NT2/D1 (cell line): ENCODE measurements around the gene ZNRF2.
"Not testable (repeated sequence)": the region's sequence is repeated elsewhere in the genome, so short reads cannot be mapped to it uniquely, and the experiment has no call there.

Experiments used
- DNase-seq: peaks from one replicate; pipeline ENCODE4 v3.0.0-alpha.2; 2011; ENCODE audit warnings: low read depth, low spot score
- H3K27me3 ChIP-seq: 2 replicates; pipeline ENCODE4 v1.6.0; 2011; ENCODE audit warnings: mild to moderate bottlenecking; ENCODE audit not compliant: insufficient read length, insufficient read depth
- H3K36me3 ChIP-seq: 2 replicates; pipeline ENCODE4 v1.6.1; 2011; ENCODE audit warnings: mild to moderate bottlenecking, low read length, mixed read lengths; ENCODE audit not compliant: insufficient read depth, insufficient read length
- H3K4me1 ChIP-seq: 2 replicates; pipeline ENCODE4 v1.5.1; 2011; ENCODE audit not compliant: insufficient read depth, insufficient read length
- H3K4me3 ChIP-seq: 2 replicates; pipeline ENCODE4 v1.5.1; 2011; ENCODE audit warnings: low read depth; ENCODE audit not compliant: insufficient read length
- H3K9ac ChIP-seq: 2 replicates; pipeline ENCODE4 v1.6.0; 2011; ENCODE audit warnings: low read depth; ENCODE audit not compliant: insufficient read length
- H3K9me3 ChIP-seq: 2 replicates; pipeline ENCODE4 v1.5.1; 2011; ENCODE audit warnings: mild to moderate bottlenecking, low read length; ENCODE audit not compliant: insufficient read depth
- SUZ12 ChIP-seq: IDR thresholded peaks from 2 replicates; pipeline ENCODE4 v1.6.1; 2011; ENCODE audit not compliant: insufficient read length, insufficient read depth; ENCODE audit errors: extremely low read depth
- YY1 ChIP-seq: IDR thresholded peaks from 2 replicates; pipeline ENCODE4 v1.6.1; 2011; ENCODE audit not compliant: insufficient read length, insufficient read depth
- ZNF274 ChIP-seq: IDR thresholded peaks from 2 replicates; pipeline ENCODE4 v1.6.1; 2011; ENCODE audit warnings: mild to moderate bottlenecking, low read depth, low read length

The ZNRF2 gene

DNA sequence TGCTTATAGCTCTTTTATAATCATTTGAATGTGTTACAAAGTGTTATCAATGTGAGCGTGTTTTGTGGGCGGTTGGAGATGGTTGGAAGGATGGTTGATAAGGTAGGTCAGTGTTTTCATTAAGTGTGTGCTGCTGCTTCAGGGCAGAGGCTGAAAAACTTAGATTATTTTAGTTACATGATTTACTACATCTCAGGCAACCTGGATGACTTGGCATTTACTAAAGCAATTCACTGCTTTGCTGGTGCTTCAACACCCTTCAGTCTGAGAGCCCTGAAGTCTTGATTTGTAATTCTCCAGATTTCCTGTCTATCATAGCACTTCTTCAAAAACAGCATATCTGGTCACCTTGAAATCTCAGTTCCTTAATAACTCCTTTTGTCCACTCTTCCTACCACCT, 11.9 kb downstream of the ZNRF2 start:
- not testable (repeated sequence) for H3K27me3 ChIP-seq, H3K9me3 ChIP-seq, H3K4me1 ChIP-seq, DNase-seq, H3K36me3 ChIP-seq, H3K4me3 ChIP-seq, H3K9ac ChIP-seq

DNA sequence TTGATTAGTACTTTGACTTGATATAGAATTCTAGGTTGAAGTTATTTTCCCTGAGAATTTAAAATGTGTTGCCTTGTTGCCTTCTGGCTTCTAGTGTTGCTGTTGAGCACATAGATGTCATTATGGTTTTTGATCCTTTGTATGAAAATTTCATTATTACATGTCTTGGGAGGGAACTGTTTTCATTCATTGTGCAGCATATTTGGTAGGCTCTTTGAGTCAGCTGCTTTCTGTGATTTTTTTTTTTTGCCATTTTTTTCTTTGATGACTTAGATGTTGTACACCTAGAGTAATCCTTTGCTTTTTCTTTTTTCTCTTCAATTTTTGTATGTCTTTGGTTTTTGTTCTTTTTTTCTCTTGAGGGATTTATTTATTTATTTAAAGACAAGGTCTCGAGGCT, 13.1 kb downstream of the ZNRF2 start:
- H3K4me1 ChIP-seq, H3K36me3 ChIP-seq, H3K9ac ChIP-seq, DNase-seq, H3K27me3 ChIP-seq, H3K4me3 ChIP-seq, H3K9me3 ChIP-seq: not testable (repeated sequence)

DNA sequence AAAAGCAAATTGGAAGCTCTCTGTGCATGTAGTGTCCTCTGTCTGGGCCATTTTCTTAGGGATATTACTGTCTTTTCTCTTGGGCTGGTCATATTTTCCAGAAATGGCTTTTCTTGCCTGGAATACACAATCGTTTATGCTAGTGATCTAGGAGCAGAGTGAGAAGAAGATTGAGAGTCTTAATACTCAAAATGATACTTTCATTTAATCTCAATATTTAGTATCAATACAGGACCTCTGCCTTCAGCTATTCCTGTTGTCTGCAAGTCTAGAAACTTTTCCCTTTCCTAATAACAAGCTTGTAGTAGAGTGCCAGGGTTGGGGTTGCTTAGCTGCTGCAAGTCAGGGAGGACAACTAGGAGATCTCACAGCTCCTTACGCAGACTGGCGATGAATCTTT, 14.0 kb downstream of the ZNRF2 start:
- H3K9me3 ChIP-seq, H3K36me3 ChIP-seq, DNase-seq, H3K4me1 ChIP-seq, H3K9ac ChIP-seq, H3K27me3 ChIP-seq, H3K4me3 ChIP-seq: not testable (repeated sequence)

DNA sequence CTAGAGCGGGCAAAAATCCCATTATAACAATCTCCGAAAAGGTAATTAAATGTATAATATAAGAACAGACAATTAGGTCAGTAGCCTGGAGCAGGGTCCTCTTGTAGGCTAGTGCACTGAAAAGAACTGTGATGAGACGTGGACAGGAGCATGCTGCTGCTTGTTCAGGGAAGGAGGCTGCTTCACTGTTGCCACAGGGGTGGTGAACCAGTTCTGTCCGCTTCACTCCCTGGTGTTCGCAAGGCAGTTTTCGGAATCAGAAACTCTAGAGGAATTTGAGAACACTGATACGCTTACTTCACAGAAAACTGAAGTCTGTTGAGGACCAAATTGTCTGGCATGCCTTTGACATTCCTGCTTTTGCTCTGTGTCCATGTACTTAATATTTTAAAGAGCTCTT, 17.4 kb downstream of the ZNRF2 start:
- no peak for DNase-seq
- Histone ChIP-seq H3K27me3 (no peaks in the 10 kb centered on the region), H3K4me1 (no peaks in the 10 kb centered on the region), H3K36me3 (no peaks in the 10 kb centered on the region), H3K4me3 (no peak overlapping the region), H3K9me3 (no peaks in the 10 kb centered on the region), H3K9ac (no peak overlapping the region)
- TF ChIP-seq YY1 (no peak), SUZ12 (no peak), ZNF274 (no peak)

DNA sequence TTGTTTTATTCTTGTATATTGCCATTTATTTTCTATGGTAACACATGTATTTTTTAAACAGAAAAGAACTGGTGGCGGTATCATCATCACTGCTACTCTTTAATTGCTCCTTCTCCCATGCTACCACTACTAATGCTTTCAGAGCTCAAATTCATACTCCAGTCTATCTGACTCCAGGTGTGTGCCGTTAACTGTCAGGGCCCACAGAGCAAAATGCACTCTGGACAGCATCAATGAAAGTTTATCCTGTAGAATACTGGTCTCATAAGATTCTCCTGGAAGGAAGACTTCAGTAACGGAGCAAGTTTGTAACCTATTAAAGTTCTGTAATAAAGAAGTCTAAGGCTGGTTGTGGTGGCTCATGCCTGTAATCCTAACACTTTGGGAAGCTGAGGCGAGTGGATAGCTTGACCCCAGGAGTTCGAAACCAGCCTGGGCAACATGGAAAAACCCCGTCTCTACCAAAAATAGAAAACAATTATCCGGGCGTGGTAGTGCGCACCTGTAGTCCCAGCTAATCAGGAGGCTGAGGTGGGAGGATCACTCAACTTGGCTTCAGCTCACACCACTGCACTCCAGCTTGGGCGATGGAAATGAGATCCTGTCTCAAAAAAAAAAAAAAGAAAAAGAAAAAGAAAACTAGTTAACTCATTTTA, 18.4 kb downstream of the ZNRF2 start:
- Histone ChIP-seq H3K4me1 (no peaks in the 10 kb centered on the region), H3K9me3 (no peaks in the 10 kb centered on the region), H3K36me3 (no peaks in the 10 kb centered on the region), H3K27me3 (no peaks in the 10 kb centered on the region), H3K9ac (no peak overlapping the region), H3K4me3 (no peak overlapping the region)
- no peak for TF ChIP-seq SUZ12
- no peak for TF ChIP-seq ZNF274
- TF ChIP-seq YY1: no peak
- no peak for DNase-seq

DNA sequence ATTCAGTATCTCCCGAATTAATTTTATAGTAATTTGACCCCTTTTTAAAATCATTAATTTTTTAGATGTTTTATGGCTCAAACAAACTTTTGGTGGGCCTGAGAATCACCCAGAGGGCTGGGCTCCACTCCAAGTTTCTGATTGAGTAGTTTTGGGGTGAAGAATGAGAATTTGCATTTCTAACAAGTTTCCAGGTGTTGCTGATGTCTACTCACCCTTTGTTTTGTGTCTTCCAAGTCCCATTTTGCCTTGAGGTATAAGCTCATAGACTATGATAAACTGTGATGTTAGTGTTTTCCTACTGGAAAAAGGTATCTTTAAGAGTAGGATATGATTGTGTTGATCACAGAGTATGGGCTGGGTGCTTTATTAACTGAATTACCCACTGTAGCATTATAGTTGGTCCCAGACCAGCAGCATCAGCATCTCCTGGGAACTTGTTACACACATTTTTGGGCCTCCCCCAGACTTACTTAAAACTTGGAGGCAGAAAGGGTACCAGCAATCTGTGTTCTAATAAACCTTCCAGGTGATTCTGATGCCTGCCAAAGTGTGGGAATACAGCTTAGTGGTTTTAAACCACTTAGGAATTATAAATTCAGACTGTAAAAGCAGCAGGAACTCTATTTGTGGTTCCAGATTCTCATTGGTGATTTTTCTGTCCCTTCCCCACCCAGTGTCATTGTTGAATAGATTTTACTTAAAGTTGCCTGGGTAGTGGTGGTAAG, 19.1 kb downstream of the ZNRF2 start:
- no peak for DNase-seq
- TF ChIP-seq SUZ12 (no peak), ZNF274 (no peak), YY1 (no peak)
- Histone ChIP-seq H3K4me3 (no peak overlapping the region), H3K27me3 (no peaks in the 10 kb centered on the region), H3K9me3 (no peaks in the 10 kb centered on the region), H3K36me3 (no peaks in the 10 kb centered on the region), H3K9ac (no peak overlapping the region), H3K4me1 (no peaks in the 10 kb centered on the region)

DNA sequence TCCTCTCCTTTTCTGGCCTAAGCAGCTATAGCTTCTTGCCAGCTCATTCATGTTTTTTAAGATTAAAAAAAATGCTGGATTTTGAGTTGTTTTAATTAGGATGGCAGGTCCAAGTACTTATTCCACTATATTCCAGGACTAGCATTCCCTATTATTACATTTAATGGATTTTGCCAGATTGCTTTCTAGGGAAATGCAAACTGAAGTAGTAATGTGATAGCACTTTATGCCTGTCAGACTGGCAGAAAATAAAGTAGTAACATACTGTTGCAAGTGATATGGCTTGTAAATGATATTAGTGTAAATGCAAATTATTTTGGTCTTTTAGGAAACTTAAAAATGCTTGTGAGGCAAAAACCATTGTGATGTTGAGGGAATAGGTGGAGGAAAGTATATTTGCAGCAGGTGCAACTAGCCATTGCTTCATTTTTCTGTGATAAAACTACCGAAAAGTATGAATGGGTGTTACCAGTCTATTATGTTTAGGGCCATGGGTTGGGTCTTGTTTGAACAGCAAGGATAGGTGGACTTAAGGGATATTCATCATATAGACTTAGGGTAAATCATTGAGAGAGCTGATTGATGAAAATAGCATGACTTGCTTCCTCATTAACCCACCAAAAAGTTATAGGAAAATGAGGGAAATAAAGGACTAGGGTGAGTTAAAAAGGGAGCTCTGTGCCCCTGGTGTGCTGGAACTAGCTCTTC, 19.9 kb downstream of the ZNRF2 start:
- no peak for DNase-seq
- no peaks in the 10 kb centered on the region for H3K9me3 ChIP-seq
- H3K9ac ChIP-seq: no peak overlapping the region
- H3K36me3 ChIP-seq: no peaks in the 10 kb centered on the region
- H3K4me1 ChIP-seq: no peaks in the 10 kb centered on the region
- no peaks in the 10 kb centered on the region for H3K27me3 ChIP-seq
- H3K4me3 ChIP-seq: no peak overlapping the region
- TF ChIP-seq SUZ12 (no peak), YY1 (no peak), ZNF274 (no peak)
